Globus pallidus (tissue), 1 donor: ENCODE measurements around the gene XPO5.

ENCODE experiments used
- DNase-seq: peaks from one replicate; pipeline ENCODE4 v3.0.0-alpha.2; 2015; ENCODE audit warnings: low spot score

XPO5 gene

DNA sequence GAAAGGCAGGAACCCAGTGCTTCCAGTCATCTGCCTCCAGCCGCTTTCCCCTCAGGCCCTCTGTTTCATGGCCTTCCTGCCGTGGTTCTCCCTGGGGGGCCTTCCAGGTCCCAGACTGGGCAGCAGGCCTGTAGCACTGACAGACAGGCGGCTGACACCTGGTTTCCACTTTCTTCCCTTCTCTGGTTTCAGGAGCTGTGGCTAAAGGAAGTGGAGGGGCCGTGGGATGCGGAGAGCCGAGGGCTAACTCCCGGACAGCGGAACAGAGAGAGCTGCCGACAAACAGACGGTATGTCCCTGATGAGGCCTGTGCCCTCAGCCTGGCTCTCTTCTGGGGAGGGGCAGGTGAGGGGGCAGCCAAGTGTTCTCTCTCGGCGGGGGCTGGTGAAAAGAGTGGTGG lies 78.1 kb downstream of the XPO5 start:
- DNase-seq, result no peak

DNA sequence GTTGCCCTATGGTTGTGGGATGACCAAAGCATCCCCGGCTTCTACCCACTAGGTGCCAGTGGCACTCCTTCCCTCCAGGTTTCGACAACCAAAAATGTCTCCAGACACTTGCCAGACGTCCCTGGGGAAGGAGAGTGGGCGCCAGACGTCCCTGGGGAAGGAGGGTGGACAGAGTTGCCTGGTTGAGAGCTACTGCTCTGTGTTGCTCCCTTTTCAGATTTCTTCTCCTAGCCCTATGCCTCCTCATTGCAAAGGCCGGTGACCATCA lies 78.8 kb downstream of the XPO5 start:
- no peak for DNase-seq

DNA sequence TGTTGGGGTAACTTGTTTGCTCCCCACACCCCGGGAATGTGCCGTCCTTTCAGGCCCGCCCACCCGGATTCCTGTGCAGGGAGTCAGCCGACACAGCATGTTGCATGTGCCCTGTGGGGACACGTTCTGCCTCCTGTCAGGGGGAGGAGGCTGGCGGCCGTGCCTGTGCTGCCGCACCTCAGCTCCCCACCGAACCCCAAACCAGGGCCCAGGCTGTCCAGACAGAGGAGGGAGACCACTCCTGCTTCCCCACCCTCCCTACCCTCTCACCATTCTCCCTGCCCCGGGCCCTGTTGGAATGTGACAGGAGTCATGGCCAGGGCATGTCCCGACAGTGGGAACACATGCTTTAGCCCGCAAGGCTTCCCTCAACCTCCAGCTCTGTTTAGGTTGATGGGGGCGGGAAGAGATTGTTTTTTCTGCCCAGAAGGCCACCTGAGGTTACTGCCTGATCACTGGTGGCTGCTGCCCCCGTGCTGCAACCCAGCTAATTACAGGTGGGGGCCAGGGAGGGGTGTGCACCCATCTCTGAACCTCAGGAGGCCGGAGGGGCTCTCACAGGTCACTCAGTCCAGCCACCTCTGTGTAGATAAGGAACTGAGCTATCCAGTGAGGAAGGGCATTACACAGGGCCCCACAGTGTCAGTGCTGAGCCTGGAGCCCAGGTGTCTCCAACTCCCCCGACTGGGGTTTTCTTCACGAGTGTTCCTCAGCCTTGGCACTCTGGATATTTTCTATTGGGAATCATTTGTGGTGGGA lies 79.3 kb downstream of the XPO5 start:
- DNase-seq, result peak; percentile 53

GRCh38 chr6:43495409-43495941 lies 80.4 kb downstream of the XPO5 start:
- DNase-seq, result no peak

DNA sequence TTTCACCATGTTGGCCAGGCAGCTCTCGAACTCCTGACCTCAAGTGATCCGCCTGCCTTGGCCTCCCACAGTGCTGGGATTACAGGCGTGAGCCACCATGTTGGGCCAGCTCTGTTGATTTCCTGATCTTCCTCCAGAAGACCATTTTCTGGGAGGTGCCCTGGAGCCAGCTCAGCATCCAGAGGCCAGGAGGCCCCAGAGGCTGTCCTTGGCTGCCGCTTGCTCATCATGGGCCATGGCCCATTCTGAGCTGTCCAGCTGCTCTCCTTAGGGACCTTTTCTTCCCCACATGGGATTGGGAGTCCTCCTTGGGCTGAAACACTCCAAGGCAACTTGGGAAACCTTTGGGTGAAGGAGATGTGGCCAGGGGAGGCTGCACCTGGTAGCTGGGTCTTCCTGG lies 81.1 kb downstream of the XPO5 start:
- no peak for DNase-seq

DNA sequence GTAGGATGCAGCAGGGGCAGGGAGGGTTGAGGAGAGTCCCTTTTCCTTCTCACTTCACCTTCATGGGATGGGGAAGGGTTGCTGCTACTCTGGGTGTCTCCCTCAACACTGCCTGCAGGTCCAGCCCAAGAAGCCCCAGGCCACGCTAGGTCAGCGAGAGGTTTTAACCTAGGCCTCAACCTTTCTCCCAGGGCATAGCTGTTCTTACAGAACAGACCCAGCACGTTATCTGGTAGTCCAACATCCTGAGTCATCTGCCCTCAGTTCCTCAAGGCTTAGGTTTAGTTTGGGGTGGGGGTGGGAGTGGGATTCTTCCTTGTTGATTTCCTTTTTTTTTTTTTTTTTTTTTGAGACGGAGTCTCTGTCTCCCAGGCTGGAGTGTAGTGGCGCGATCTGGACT lies 81.5 kb downstream of the XPO5 start:
- no peak for DNase-seq

GRCh38 chr6:43493833-43494232 lies 82.0 kb downstream of the XPO5 start:
- peak; percentile 61 for DNase-seq

- DNase-seq, result no peak
Measured at GRCh38 chr6:43493230-43493629, 82.6 kb downstream of the XPO5 start.

- no peak for DNase-seq
Measured at GRCh38 chr6:43492673-43493072, 83.2 kb downstream of the XPO5 start.

DNA sequence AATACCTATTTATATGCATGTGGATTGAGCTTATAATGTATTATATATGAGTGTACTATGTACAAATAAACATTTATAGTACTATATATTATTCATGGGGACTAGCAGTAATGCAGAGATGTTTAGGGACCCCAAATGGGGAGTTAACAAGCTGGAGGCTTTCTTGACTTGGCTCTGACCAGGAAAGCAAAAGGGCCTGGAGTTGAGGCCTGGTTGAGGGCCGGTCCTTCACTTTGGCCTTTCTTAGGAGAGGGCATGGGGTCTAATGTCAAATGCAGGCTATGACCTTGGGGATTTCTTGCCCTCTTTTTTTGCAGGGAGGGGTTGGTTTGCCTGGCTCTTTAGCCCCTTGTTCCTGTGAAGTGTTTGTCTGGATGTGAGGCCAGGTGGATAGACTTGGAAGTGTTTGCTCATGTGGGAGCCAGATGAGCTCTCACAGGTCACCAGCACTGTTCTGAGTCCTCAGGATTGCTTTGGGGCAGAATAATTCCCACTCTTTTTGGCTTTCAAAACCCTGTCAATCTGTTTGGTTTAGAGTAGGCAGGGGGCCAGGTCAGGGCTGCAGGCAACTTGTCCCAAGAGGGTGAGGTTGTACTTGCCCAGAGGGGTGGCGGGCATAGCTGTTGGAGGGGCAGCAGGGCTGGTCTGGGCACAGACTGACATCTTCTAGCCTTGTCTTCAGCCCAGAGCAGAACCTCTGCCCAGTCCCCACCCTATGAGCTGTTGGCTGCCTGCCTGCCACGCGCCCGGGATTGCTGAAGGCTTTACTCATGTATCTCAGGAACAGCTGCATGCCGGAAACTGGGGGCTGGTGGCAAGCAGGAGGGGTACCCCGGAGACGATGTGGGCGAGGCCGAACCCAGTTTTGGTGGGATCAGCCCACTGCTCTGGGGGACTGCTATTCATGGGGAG lies 83.8 kb downstream of the XPO5 start:
- DNase-seq, result peak; percentile 95

GRCh38 chr6:43490523-43490939 lies 85.3 kb downstream of the XPO5 start:
- DNase-seq, result peak; percentile 59

DNA sequence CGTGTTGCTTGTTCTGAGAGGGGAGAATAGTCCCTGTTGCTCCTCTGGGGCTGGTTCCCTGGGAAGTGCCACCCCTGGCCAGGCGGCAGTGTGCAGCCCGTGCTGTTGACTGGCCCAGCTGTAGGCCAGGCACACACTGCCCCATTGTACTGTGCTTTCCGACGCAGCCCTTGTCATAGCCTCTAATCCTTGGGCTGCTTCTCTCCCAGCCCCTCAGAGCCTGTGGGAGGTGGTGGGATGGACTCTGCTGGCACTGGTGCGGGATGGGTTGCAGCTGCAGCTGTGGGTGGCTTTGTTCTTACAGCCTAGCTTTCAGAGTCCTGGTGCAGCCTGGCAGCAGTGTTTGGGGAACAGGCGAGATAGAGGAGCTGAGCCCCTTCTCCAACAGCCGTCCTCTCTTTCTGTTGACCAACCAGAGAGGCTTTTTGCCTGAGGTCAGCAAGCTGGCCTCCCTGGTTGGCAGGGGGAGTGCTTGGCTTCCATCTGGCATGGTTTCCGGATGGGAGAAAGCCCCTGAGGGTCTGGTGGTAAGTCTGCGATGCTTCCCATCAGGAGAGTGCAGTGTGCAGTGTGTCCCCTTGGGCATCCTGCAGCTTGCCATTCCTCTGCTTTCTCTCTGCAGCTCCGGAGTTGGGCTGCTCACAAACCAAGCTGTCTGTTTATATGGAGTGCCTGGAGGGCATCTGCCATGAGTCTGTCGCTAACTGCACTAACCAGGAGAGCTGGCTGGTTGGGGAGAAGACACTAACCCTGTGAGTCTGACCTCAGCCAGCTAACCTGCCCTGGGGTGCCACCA lies 86.4 kb downstream of the XPO5 start:
- DNase-seq, result peak; percentile 99

DNA sequence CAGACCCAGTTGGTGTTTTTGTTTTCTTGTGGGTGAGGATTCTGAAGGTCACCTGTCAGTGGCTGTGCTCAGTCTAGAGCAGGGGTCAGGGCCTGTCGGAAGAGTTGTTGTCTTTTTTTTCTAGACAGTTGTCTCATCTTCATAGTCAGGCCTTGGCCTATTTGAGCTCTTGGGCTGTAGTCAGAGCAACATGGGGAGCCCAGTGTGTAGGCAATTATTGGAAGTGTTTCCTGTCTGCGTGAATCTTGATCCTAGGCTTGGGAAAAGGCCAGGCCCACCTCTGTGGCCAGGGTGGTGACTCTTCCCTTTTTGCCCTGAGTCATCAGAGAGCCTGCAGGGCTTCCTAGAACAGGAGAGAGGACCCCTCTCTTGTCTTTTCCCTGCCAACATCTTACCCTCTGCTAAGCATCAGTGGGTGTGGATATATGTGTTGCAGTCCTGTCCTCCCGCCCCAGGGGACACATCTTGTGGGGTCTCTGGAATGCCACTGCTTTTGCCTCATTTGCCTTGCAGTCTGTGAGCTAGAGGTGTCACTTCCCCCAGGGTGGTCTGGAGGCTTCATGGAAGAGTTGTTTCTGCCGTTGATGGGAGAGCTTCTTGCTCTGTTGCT lies 87.1 kb downstream of the XPO5 start:
- no peak for DNase-seq

- no peak for DNase-seq
Measured at GRCh38 chr6:43481591-43482236, 94.1 kb downstream of the XPO5 start.

GRCh38 chr6:43481075-43481474 lies 94.8 kb downstream of the XPO5 start:
- DNase-seq, result no peak

GRCh38 chr6:43478008-43478372 lies 97.8 kb downstream of the XPO5 start:
- no peak for DNase-seq

GRCh38 chr6:43477235-43478007 lies 98.4 kb downstream of the XPO5 start, which contains the start of gene TJAP1:
Gene TJAP1, plus strand, starts transcription at chr6:43477570. Its CDS starts 21,432 bp downstream, at chr6:43499002.
- peak; percentile 87 for DNase-seq

GRCh38 chr6:43476746-43477145 lies 99.1 kb downstream of the XPO5 start:
- no peak for DNase-seq

DNA sequence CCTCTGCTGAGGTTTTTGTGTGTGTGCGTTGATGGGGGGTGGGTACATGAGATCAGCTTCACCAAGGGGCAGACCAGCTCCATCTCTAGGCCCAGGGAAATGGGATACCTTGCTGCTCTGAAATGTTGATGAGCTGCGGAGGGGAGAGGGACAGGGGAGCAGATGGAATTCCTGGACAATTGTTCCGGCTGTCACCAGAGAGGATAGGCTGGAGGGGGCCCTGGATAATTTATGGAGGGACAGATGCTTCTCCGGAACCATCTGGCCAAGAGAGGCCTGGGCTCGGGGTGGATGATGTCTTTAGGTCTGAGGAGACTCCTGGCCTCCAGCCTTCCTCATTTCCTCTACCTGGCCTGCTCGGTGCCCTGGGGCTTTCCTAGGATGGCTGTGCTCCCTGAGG lies 100.3 kb downstream of the XPO5 start:
- DNase-seq, result no peak

- DNase-seq, result no peak
Measured at GRCh38 chr6:43472515-43472914, 103.3 kb downstream of the XPO5 start.
